ENCODE results near the gene PRXL2C.
A peak's percentile ranks its signal among the peaks of the same experiment; 100 is the strongest.

DNA sequence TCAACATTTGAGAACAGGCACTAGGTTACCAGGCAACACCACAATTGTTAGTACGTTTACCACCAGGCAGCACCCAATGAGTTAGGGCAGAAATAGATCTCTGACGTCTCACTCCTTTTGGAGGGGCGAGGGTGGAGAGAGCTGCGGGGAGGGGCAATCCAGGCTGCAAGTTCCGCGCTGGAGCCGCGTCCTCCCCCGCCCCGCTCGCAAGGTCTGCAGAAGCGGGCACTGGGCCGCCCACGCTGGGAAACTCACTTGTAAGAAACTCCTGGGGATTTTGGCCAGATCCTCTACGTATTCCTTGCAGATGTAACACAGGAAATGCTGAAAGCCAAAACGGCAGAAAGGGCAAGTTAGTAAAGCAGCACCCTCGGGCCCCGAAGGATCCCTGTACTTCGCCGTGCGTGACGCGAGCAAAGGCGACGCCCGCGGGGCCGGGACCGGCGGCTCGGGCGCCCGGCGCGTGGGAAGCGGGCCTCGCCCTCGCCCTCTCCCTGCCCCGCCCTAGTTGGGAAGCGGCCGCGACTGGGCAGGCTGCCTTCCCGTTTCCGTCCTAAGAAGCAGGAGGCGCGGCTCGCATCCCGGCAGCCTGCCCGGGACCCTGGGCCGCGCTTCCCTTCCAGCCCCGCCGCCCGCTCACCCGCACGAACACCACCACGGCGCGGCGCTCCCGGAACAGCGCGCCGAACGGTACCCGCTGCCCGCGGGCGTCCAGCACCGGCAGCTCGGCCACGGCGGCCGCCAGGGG, 493 bp downstream of the PRXL2C start:
- TF ChIP-seq ZFP30 (CRISPR knock-in tag; IDR thresholded peaks at IDR 0.05; ENCODE audit: borderline replicate concordance) (no peak), POLR2AphosphoS5 (IDR thresholded peaks at IDR 0.05; ENCODE audit: control insufficient read depth, insufficient read depth, low read depth, low read length) (no peak), CBX1 (IDR thresholded peaks at IDR 0.05; ENCODE audit: low read depth) (peak; percentile 28; the same call in 1 of the 2 replicates), MTA3 (IDR thresholded peaks at IDR 0.05; ENCODE audit: borderline replicate concordance) (peak; percentile 71; the same call in 1 of the 2 replicates), POLR2A (conservative IDR thresholded peaks at IDR 0.05) (0 out of 2 replicates have a peak, but pooled peaks have one; percentile 42), FOXJ3 (CRISPR knock-in tag; IDR thresholded peaks at IDR 0.05) (no peak), EZH2 (IDR thresholded peaks at IDR 0.05; ENCODE audit: borderline replicate concordance, low read depth, low read length) (no peak), ETS2 (tag; IDR thresholded peaks at IDR 0.05; ENCODE audit: borderline replicate concordance, poor library complexity, severe bottlenecking) (no peak), ETV6 (IDR thresholded peaks at IDR 0.05; ENCODE audit: borderline replicate concordance in 1 of 2, low read depth in 2 of 2, low read length in 1 of 2) (no peak), ETV6 (CRISPR knock-in tag; IDR thresholded peaks at IDR 0.05; ENCODE audit: borderline replicate concordance) (no peak), CHD2 (IDR thresholded peaks at IDR 0.05; ENCODE audit: low read depth, low read length) (no peak)
- TF ChIP-seq, protein P1, sequence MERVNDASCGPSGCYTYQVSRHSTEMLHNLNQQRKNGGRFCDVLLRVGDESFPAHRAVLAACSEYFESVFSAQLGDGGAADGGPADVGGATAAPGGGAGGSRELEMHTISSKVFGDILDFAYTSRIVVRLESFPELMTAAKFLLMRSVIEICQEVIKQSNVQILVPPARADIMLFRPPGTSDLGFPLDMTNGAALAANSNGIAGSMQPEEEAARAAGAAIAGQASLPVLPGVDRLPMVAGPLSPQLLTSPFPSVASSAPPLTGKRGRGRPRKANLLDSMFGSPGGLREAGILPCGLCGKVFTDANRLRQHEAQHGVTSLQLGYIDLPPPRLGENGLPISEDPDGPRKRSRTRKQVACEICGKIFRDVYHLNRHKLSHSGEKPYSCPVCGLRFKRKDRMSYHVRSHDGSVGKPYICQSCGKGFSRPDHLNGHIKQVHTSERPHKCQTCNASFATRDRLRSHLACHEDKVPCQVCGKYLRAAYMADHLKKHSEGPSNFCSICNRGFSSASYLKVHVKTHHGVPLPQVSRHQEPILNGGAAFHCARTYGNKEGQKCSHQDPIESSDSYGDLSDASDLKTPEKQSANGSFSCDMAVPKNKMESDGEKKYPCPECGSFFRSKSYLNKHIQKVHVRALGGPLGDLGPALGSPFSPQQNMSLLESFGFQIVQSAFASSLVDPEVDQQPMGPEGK (CRISPR knock-in tag; IDR thresholded peaks at IDR 0.05; ENCODE audit: borderline replicate concordance), result no peak
- TF ChIP-seq, protein P2, sequence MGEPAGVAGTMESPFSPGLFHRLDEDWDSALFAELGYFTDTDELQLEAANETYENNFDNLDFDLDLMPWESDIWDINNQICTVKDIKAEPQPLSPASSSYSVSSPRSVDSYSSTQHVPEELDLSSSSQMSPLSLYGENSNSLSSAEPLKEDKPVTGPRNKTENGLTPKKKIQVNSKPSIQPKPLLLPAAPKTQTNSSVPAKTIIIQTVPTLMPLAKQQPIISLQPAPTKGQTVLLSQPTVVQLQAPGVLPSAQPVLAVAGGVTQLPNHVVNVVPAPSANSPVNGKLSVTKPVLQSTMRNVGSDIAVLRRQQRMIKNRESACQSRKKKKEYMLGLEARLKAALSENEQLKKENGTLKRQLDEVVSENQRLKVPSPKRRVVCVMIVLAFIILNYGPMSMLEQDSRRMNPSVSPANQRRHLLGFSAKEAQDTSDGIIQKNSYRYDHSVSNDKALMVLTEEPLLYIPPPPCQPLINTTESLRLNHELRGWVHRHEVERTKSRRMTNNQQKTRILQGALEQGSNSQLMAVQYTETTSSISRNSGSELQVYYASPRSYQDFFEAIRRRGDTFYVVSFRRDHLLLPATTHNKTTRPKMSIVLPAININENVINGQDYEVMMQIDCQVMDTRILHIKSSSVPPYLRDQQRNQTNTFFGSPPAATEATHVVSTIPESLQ (CRISPR knock-in tag; IDR thresholded peaks at IDR 0.05), result 0 out of 2 replicates have a peak, but pooled peaks have one; percentile 50
- TF ChIP-seq, protein P3, sequence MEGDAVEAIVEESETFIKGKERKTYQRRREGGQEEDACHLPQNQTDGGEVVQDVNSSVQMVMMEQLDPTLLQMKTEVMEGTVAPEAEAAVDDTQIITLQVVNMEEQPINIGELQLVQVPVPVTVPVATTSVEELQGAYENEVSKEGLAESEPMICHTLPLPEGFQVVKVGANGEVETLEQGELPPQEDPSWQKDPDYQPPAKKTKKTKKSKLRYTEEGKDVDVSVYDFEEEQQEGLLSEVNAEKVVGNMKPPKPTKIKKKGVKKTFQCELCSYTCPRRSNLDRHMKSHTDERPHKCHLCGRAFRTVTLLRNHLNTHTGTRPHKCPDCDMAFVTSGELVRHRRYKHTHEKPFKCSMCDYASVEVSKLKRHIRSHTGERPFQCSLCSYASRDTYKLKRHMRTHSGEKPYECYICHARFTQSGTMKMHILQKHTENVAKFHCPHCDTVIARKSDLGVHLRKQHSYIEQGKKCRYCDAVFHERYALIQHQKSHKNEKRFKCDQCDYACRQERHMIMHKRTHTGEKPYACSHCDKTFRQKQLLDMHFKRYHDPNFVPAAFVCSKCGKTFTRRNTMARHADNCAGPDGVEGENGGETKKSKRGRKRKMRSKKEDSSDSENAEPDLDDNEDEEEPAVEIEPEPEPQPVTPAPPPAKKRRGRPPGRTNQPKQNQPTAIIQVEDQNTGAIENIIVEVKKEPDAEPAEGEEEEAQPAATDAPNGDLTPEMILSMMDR (IDR thresholded peaks at IDR 0.05 in 2 of 3, conservative IDR thresholded peaks at IDR 0.05 in 1 of 3; ENCODE audit: insufficient read depth in 2 of 3, low read depth in 1 of 3, low read length in 3 of 3), result peak in 2 of 3 experiments; percentile 24 to 32; a peak in 3 of 6 replicates
